ENCODE data around the gene TRIM64C.
"Not testable (repeated sequence)": the region's sequence is repeated elsewhere in the genome, so short reads cannot be mapped to it uniquely, and the experiment has no call there.

Gene TRIM64C

GRCh38 chr11:49059012-49059411 is at the start of gene TRIM64C:
Gene TRIM64C, minus strand, starts transcription at chr11:49059112. Its CDS starts 0 bp downstream, at chr11:49059112.
- not testable (repeated sequence) for DNase-seq

GRCh38 chr11:49102356-49102755 is 43.4 kb upstream of the TRIM64C start:
- not testable (repeated sequence) for DNase-seq

GRCh38 chr11:49069897-49070296 is 11.0 kb upstream of the TRIM64C start:
- DNase-seq: not testable (repeated sequence)

- DNase-seq: not testable (repeated sequence)
Measured at GRCh38 chr11:49049821-49050220, 9.1 kb downstream of the TRIM64C start.

GRCh38 chr11:49048229-49048628 is 10.7 kb downstream of the TRIM64C start:
- not testable (repeated sequence) for DNase-seq

GRCh38 chr11:49028523-49028922 is 30.4 kb downstream of the TRIM64C start, which contains the start of gene TRIM49B:
Gene TRIM49B, plus strand, starts transcription at chr11:49028823. Its CDS starts 2,777 bp downstream, at chr11:49031600.
- not testable (repeated sequence) for DNase-seq
